ENCODE results near the gene POP5.
A peak's percentile ranks its signal among the peaks of the same experiment; 100 is the strongest.

The POP5 gene

GRCh38 chr12:120540445-120540844 lies 40.8 kb downstream of the POP5 start:
- no peaks in the 10 kb centered on the region for H3K9me3 ChIP-seq (ENCODE audit: insufficient read depth, low read length)
- no peak for TF ChIP-seq CTCF (IDR thresholded peaks at IDR 0.05; ENCODE audit: insufficient read depth, low read length, poor library complexity, severe bottlenecking)
- no peak for TF ChIP-seq EZH2phosphoT487 (conservative IDR thresholded peaks at IDR 0.05; ENCODE audit: low read length)
- H3K79me2 ChIP-seq (ENCODE audit: insufficient read depth, low read length), result peaks cover 98% of the 10 kb centered on the region
- H3F3A ChIP-seq (ENCODE audit: insufficient read depth), result peaks cover 4% of the 10 kb centered on the region; the same call in 1 of the 2 replicates
- peaks cover 16% of the 10 kb centered on the region for H4K20me1 ChIP-seq (ENCODE audit: low read depth, low read length)
- no peaks in the 10 kb centered on the region for H3K9me2 ChIP-seq (replicated peaks; ENCODE audit: insufficient read depth, low read length)
- no peaks in the 10 kb centered on the region for H3K27me3 ChIP-seq (ENCODE audit: low read length)
- H3K4me3 ChIP-seq (ENCODE audit: insufficient read depth, low read length, poor library complexity, severe bottlenecking), result no peak overlapping the region
- no peak overlapping the region for H2AFZ ChIP-seq (ENCODE audit: low read depth, low read length, severe bottlenecking)
- H3K36me3 ChIP-seq (ENCODE audit: low read length), result peaks cover 4% of the 10 kb centered on the region; the same call in 1 of the 2 replicates
- H3K27ac ChIP-seq (ENCODE audit: low read depth, low read length), result no peak overlapping the region
- H3K4me2 ChIP-seq (ENCODE audit: low read depth, low read length, poor library complexity, severe bottlenecking), result no peak overlapping the region
- H3K9ac ChIP-seq (ENCODE audit: low read length), result no peak overlapping the region

GRCh38 chr12:120539303-120539702 lies 41.9 kb downstream of the POP5 start:
- H3K9ac ChIP-seq (ENCODE audit: low read length), result no peak overlapping the region

GRCh38 chr12:120538281-120539156 lies 42.7 kb downstream of the POP5 start:
- H3K36me3 ChIP-seq (ENCODE audit: low read length), result peaks cover 4% of the 10 kb centered on the region; the same call in 1 of the 2 replicates
- H3K9me3 ChIP-seq (ENCODE audit: insufficient read depth, low read length), result no peaks in the 10 kb centered on the region

More at GRCh38 chr12:120539303-120539702, 41.9 kb downstream of the POP5 start:
- no peak overlapping the region for H3K27ac ChIP-seq (ENCODE audit: low read depth, low read length)
- H3K36me3 ChIP-seq (ENCODE audit: low read length), result peaks cover 4% of the 10 kb centered on the region; the same call in 1 of the 2 replicates
- no peaks in the 10 kb centered on the region for H3K27me3 ChIP-seq (ENCODE audit: low read length)
- no peaks in the 10 kb centered on the region for H3K9me3 ChIP-seq (ENCODE audit: insufficient read depth, low read length)
- H2AFZ ChIP-seq (ENCODE audit: low read depth, low read length, severe bottlenecking), result no peak overlapping the region
- no peak overlapping the region for H3K4me3 ChIP-seq (ENCODE audit: insufficient read depth, low read length, poor library complexity, severe bottlenecking)
- peaks cover 99% of the 10 kb centered on the region for H3K79me2 ChIP-seq (ENCODE audit: insufficient read depth, low read length)
- TF ChIP-seq CTCF (IDR thresholded peaks at IDR 0.05; ENCODE audit: insufficient read depth, low read length, poor library complexity, severe bottlenecking) (no peak), EZH2phosphoT487 (conservative IDR thresholded peaks at IDR 0.05; ENCODE audit: low read length) (no peak)
- no peak overlapping the region for H3K4me2 ChIP-seq (ENCODE audit: low read depth, low read length, poor library complexity, severe bottlenecking)
- peaks cover 10% of the 10 kb centered on the region for H4K20me1 ChIP-seq (ENCODE audit: low read depth, low read length)
- no peaks in the 10 kb centered on the region for H3K9me2 ChIP-seq (replicated peaks; ENCODE audit: insufficient read depth, low read length)
- peaks cover 10% of the 10 kb centered on the region; the same call in 1 of the 2 replicates for H3F3A ChIP-seq (ENCODE audit: insufficient read depth)

More at GRCh38 chr12:120538281-120539156, 42.7 kb downstream of the POP5 start:
- Histone ChIP-seq H3K9ac (ENCODE audit: low read length) (peak overlapping the region; percentile 16), H3K27ac (ENCODE audit: low read depth, low read length) (peak overlapping the region; percentile 28), H3K79me2 (ENCODE audit: insufficient read depth, low read length) (peaks cover 92% of the 10 kb centered on the region), H3K27me3 (ENCODE audit: low read length) (no peaks in the 10 kb centered on the region), H3F3A (ENCODE audit: insufficient read depth) (peaks cover 10% of the 10 kb centered on the region; the same call in 1 of the 2 replicates), H3K9me2 (replicated peaks; ENCODE audit: insufficient read depth, low read length) (no peaks in the 10 kb centered on the region), H3K4me3 (ENCODE audit: insufficient read depth, low read length, poor library complexity, severe bottlenecking) (peak overlapping the region; percentile 35), H4K20me1 (ENCODE audit: low read depth, low read length) (peaks cover 10% of the 10 kb centered on the region), H2AFZ (ENCODE audit: low read depth, low read length, severe bottlenecking) (no peak overlapping the region), H3K4me2 (ENCODE audit: low read depth, low read length, poor library complexity, severe bottlenecking) (peak overlapping the region; percentile 87)
- TF ChIP-seq CTCF (IDR thresholded peaks at IDR 0.05; ENCODE audit: insufficient read depth, low read length, poor library complexity, severe bottlenecking), result no peak
- TF ChIP-seq EZH2phosphoT487 (conservative IDR thresholded peaks at IDR 0.05; ENCODE audit: low read length), result no peak

Data from SU-DHL-6 (cell line).